Bronchial smooth muscle cell (primary cell): Measurements from ENCODE around the gene SPATA31D3. TPM values are rescaled to one million over a fixed set of nuclear protein-coding genes. Genes with fewer than 3 reads are reported as not detected.

Experiments used
- total RNA-seq: library from RNA; depleted of rRNA; stranded (reverse); fragments of >200 nt; gene quantifications from 2 replicates; pipeline ENCODE4 v1.2.1, GENCODE V29; 2014

The SPATA31D3 gene
- total RNA-seq: not detected in 2 replicates

DNA sequence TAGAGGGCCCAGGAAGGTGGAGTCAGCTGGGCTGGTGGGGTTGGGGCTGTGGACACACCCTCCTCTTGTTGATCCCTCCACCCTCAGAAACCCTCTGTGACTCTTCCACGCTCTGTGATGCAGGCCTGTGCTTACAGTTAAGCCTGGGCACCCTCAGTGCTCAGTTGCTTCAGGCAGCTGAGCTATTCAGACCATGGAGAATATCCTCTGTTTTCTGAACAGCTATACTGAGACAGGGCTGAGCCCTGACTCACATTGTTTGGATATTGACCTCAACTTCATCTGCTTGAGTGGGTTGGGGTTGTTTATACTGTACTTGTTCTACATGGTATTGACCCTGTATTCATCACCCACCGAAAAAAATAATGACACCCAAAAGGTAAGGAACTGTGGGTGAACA lies at the start of gene SPATA31D3:
Gene SPATA31D3 (plus strand): TSS at position 108 of the 400 bp plus-strand sequence. CDS start 86 bp downstream, at position 194.

DNA sequence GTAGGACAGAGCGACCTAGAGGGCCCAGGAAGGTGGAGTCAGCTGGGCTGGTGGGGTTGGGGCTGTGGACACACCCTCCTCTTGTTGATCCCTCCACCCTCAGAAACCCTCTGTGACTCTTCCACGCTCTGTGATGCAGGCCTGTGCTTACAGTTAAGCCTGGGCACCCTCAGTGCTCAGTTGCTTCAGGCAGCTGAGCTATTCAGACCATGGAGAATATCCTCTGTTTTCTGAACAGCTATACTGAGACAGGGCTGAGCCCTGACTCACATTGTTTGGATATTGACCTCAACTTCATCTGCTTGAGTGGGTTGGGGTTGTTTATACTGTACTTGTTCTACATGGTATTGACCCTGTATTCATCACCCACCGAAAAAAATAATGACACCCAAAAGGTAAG lies 15.0 kb upstream of the SPATA31D3 start, which contains the start of gene SPATA31D4:
Gene SPATA31D4 (plus strand): TSS at position 124 of the 400 bp plus-strand sequence. CDS start 86 bp downstream, at position 210.

DNA sequence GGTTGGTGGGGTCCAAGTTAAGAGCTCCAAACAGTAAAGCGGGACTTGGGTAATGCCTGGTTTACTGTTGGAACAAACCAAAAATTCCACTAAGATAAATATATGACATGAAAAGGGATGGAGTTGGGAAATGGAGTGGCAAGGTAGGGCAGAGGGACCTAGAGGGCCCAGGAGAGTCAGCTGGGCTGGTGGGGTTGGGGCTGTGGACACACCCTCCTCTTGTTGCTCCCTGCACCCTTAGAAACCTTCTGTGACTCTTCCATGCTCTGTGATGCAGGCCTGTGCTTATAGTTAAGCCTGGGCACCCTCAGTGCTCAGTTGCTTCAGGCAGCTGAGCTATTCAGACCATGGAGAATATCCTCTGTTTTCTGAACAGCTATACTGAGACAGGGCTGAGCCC lies 45.2 kb downstream of the SPATA31D3 start, which contains the start of gene SPATA31D1:
Gene SPATA31D1 (plus strand): TSS at position 301 of the 400 bp plus-strand sequence. CDS start 47 bp downstream, at position 348.

Other genes with a start within 250 kb of the SPATA31D3 start
- not detected in 2 replicates for gene SPATA31D4, start 15.1 kb upstream of the SPATA31D3 start, total RNA-seq
- under 0.01 TPM in 1 of 2 replicates, not detected in the other for gene SPATA31D1, start 45.3 kb downstream of the SPATA31D3 start, total RNA-seq